ENCODE measurements around the gene CDH4. TPM values are rescaled to one million over a fixed set of nuclear protein-coding genes. Genes with fewer than 3 reads are reported as not detected.

Gene CDH4
- total and polyA plus RNA-seq, 4 donors, result 0.06 to 0.10 TPM; not detected in 2

DNA sequence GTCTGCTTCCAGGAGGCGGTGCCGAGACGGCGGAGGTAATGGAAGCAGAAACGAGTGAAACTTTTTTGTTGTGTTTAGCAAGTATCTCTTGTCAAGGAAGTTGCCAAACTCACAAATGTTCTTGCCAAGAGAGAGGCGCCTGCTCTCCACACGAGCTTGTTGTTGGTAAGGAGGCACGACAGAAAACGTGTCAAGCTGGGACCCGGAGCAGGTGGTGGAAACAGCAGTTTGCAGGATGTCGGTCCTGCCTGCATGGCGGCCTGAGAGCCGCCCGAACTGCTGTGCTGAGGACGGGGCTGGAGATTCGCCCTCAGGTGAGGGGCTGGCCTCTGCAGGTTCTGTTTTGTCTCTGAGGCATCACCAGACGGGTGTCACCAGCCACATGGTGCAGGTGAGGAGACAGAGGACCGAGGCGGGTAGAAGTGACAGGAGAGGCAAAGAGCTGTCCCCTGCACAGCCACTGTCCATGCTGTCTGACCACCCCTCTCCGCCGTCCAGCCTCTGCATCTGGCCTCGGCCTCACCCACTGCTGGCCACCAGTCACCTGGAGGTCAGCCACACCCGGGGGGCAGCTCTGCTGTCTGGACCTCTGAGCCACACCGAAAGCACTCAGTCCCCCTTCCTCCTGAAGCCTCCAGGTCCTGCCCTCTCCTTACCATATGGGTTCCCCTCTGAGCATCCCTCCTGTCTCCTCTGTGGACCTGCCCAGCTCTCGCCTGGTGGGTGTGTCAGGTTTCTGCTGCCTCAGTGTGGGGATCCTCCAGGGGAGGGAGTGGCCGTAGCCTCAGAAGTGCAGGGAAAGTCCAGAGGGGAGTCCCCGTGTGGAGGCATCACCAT, 552.1 kb downstream of the CDH4 start:
- Histone ChIP-seq H3K4me3 (ENCODE audit: low read length in 2 of 2) (no peak overlapping the region), H3K27ac (ENCODE audit: low read depth in 1 of 2, low read length in 2 of 2) (no peak overlapping the region), H3K9me3 (ENCODE audit: control insufficient read depth, low read length) (no peaks in the 10 kb centered on the region), H3K36me3 (ENCODE audit: control insufficient read depth in 1 of 2, insufficient read depth in 2 of 2, low read length in 1 of 2) (no peaks in the 10 kb centered on the region), H3K4me1 (ENCODE audit: control insufficient read depth in 1 of 2, insufficient read depth in 2 of 2, low read length in 2 of 2) (no peaks in the 10 kb centered on the region), H3K27me3 (ENCODE audit: control insufficient read depth in 1 of 2, insufficient read depth in 2 of 2, low read length in 1 of 2) (no peaks in the 10 kb centered on the region)
- intact Hi-C loops (cut with DNase I), result no loop called here
- 26 to 33% methylated on average over 27 of the region's 27 CpGs for WGBS, 2 donors
- peak in 1 of 2 donors; percentile 74 for DNase-seq
- ATAC-seq (ENCODE audit: low FRiP score), result no peak

DNA sequence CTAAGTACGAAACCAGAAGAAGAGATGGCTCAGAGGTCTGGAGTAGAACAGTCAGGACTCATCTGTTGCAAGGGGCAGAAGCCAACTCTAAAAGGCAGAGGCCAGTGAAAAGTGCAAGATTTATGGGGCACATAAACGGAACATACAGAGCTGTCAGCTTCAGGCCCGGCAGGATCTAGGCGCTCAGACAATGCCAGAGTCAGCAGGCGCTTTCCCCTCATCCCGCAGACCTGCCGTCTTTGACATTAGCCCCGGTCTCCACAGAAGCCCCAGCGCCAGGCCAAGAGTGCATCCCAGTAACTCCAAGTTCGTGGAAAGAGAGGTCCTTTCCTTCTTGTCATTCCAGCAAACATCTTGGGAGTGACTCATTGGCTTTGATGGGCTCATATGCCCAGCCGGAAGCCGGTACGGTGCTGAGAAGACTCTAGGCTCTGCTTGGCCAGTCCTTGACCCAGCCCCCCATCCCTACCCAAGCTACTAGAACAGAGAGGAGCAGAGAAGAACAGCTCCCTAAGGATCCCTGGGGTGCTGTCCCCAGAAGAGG, 552.8 kb downstream of the CDH4 start:
- H3K4me3 ChIP-seq (ENCODE audit: low read length in 2 of 2), result no peak overlapping the region
- no peaks in the 10 kb centered on the region for H3K27me3 ChIP-seq (ENCODE audit: control insufficient read depth in 1 of 2, insufficient read depth in 2 of 2, low read length in 1 of 2)
- peak in 1 of 2 donors; percentile 51 for DNase-seq
- H3K36me3 ChIP-seq (ENCODE audit: control insufficient read depth in 1 of 2, insufficient read depth in 2 of 2, low read length in 1 of 2), result no peaks in the 10 kb centered on the region
- intact Hi-C loops (cut with DNase I), result no loop called here
- no peaks in the 10 kb centered on the region for H3K4me1 ChIP-seq (ENCODE audit: control insufficient read depth in 1 of 2, insufficient read depth in 2 of 2, low read length in 2 of 2)
- no peak for ATAC-seq (ENCODE audit: low FRiP score)
- no peaks in the 10 kb centered on the region for H3K9me3 ChIP-seq (ENCODE audit: control insufficient read depth, low read length)
- WGBS, 2 donors, result 76 to 79% methylated on average over 13 of the region's 13 CpGs
- no peak overlapping the region for H3K27ac ChIP-seq (ENCODE audit: low read depth in 1 of 2, low read length in 2 of 2)

DNA sequence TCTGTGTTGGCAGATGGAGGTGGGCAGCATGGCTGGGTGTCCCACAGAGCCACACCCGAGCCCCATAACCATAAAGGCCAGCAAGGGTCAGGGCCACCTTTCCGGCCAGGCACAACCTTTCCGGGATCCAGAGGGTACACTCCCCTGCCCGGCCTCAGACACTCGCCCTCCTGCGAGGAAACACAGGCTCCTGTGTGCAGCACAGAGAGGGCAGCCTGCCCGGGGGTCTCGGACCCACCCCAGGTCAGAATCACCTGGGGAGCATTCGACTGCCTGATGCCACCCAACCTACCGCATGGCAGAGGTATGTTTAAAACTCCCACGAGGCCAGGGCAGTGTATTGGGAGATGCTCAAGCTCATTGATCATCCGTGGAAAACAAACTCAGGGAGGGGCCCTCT, 553.3 kb downstream of the CDH4 start:
- H3K27me3 ChIP-seq (ENCODE audit: control insufficient read depth in 1 of 2, insufficient read depth in 2 of 2, low read length in 1 of 2), result no peaks in the 10 kb centered on the region
- no peak for ATAC-seq (ENCODE audit: low FRiP score)
- no peaks in the 10 kb centered on the region for H3K36me3 ChIP-seq (ENCODE audit: control insufficient read depth in 1 of 2, insufficient read depth in 2 of 2, low read length in 1 of 2)
- no peaks in the 10 kb centered on the region for H3K9me3 ChIP-seq (ENCODE audit: control insufficient read depth, low read length)
- H3K27ac ChIP-seq (ENCODE audit: low read depth in 1 of 2, low read length in 2 of 2), result no peak overlapping the region
- H3K4me3 ChIP-seq (ENCODE audit: low read length in 2 of 2), result no peak overlapping the region
- WGBS, 2 donors, result 88 to 89% methylated on average over 12 of the region's 12 CpGs
- no peak for DNase-seq
- intact Hi-C loops (cut with DNase I), result no loop called here
- H3K4me1 ChIP-seq (ENCODE audit: control insufficient read depth in 1 of 2, insufficient read depth in 2 of 2, low read length in 2 of 2), result no peaks in the 10 kb centered on the region

DNA sequence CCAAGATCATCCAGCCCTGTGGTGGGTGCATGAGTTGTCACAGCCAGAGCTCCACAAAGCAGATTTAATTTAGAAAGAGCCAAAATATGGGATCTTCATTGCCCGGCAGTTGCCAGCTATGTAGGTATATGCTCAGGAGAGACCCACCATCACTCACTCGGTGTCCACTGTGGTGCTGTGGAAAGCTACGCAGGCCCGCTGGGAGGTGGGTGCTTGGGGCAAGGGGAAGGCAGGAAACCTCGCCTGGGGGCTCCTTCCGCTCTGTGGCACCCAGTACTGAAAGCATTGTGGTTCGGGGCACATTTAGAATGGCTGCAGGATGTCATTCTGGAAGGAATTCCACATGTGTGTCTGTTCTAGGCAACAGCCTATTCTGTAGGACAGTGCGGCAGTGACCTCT, 553.7 kb downstream of the CDH4 start:
- 77 to 86% methylated on average over 8 of the region's 8 CpGs for WGBS, 2 donors
- Histone ChIP-seq H3K9me3 (ENCODE audit: control insufficient read depth, low read length) (no peaks in the 10 kb centered on the region), H3K4me3 (ENCODE audit: low read length in 2 of 2) (no peak overlapping the region), H3K27ac (ENCODE audit: low read depth in 1 of 2, low read length in 2 of 2) (no peak overlapping the region), H3K27me3 (ENCODE audit: control insufficient read depth in 1 of 2, insufficient read depth in 2 of 2, low read length in 1 of 2) (no peaks in the 10 kb centered on the region), H3K4me1 (ENCODE audit: control insufficient read depth in 1 of 2, insufficient read depth in 2 of 2, low read length in 2 of 2) (no peaks in the 10 kb centered on the region), H3K36me3 (ENCODE audit: control insufficient read depth in 1 of 2, insufficient read depth in 2 of 2, low read length in 1 of 2) (no peaks in the 10 kb centered on the region)
- intact Hi-C loops (cut with DNase I), result no loop called here
- DNase-seq, result peak in 1 of 2 donors; percentile 10
- ATAC-seq (ENCODE audit: low FRiP score), result no peak

DNA sequence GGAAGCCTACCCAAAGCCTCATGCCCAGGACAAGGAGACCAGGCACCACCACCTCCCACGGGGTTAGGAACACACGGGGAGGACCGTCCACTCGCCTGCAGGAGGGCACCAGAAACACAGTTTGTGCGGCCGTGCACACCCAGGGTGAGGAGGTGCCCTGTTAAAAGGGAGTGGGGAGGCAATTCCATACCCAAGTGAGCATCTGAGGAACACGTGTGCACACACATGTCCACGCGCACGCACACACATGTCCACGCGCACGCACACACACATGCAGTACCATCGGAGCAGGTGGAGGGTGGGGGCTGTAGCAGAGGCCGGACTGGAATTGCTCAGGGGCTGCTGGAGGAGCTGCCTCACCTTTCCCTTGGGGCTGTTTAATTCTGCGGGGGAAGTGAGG, 554.3 kb downstream of the CDH4 start:
- Histone ChIP-seq H3K27ac (ENCODE audit: low read depth in 1 of 2, low read length in 2 of 2) (no peak overlapping the region), H3K27me3 (ENCODE audit: control insufficient read depth in 1 of 2, insufficient read depth in 2 of 2, low read length in 1 of 2) (no peaks in the 10 kb centered on the region), H3K9me3 (ENCODE audit: control insufficient read depth, low read length) (no peaks in the 10 kb centered on the region), H3K4me3 (ENCODE audit: low read length in 2 of 2) (no peak overlapping the region), H3K36me3 (ENCODE audit: control insufficient read depth in 1 of 2, insufficient read depth in 2 of 2, low read length in 1 of 2) (no peaks in the 10 kb centered on the region), H3K4me1 (ENCODE audit: control insufficient read depth in 1 of 2, insufficient read depth in 2 of 2, low read length in 2 of 2) (no peaks in the 10 kb centered on the region)
- WGBS, 2 donors, result 81 to 84% methylated on average over 16 of the region's 16 CpGs
- no peak for DNase-seq
- no peak for ATAC-seq (ENCODE audit: low FRiP score)
- intact Hi-C loops (cut with DNase I), result no loop called here

DNA sequence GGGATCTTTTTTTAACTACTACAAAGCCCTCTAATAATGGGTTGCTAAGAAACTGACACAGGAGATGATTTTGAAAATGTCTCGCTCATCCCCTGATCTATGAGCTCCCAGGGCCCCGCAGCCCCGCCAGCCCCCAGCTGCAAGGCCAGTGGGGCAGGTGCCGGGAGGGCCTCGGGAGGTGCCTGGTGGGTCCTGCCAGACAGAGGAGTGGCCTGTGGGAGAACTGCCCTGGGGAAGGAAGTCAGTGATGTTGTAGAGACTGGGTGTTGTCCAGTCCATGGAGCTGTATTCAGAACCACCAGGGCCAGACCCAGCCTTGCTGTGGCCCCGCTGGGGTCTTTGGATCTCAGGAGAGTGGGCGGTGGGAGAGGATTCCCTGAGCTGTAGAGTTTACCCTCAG, 554.9 kb downstream of the CDH4 start:
- ATAC-seq (ENCODE audit: low FRiP score) (no peak), DNase-seq (peak in 1 of 2 donors; percentile 36)
- no peak overlapping the region for H3K27ac ChIP-seq (ENCODE audit: low read depth in 1 of 2, low read length in 2 of 2)
- no peaks in the 10 kb centered on the region for H3K4me1 ChIP-seq (ENCODE audit: control insufficient read depth in 1 of 2, insufficient read depth in 2 of 2, low read length in 2 of 2)
- no peaks in the 10 kb centered on the region for H3K27me3 ChIP-seq (ENCODE audit: control insufficient read depth in 1 of 2, insufficient read depth in 2 of 2, low read length in 1 of 2)
- intact Hi-C loops (cut with DNase I), result no loop called here
- 78 to 83% methylated on average over 7 of the region's 7 CpGs for WGBS, 2 donors
- no peaks in the 10 kb centered on the region for H3K9me3 ChIP-seq (ENCODE audit: control insufficient read depth, low read length)
- no peaks in the 10 kb centered on the region for H3K36me3 ChIP-seq (ENCODE audit: control insufficient read depth in 1 of 2, insufficient read depth in 2 of 2, low read length in 1 of 2)
- H3K4me3 ChIP-seq (ENCODE audit: low read length in 2 of 2), result no peak overlapping the region

DNA sequence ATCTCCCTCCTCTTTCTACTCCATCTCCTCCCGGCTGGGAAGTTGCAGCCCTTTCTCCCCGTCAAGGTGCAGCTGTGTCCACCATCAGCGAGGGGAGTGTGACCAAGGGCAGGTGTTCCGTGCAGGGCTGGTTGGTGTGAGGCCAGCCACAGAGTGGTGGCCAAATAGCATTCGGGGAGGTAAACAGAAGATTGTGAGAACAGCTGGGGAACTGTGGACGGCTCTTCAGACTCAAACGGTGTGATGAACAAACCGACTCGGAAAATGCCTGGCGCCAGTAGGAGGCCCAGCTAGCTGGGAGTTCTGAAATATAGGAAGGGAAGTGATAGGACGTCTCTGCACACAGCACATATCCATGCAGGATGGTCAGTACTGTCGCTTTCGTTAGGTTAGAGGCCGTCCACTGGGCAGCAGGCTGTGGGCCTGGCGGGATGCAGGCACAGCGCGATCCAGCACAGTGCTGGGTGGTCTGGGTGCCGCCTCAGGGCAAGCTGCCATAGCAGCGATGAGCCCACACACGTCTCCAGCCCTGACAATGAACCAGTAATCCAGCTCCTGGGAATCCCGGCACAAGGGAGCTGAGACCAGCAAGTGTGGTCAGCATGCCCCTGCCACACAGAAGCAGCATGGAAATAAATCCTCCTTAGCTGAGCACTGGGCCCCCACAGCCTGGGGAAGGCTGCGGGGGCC, 555.6 kb downstream of the CDH4 start:
- Histone ChIP-seq H3K9me3 (ENCODE audit: control insufficient read depth, low read length) (no peaks in the 10 kb centered on the region), H3K4me3 (ENCODE audit: low read length in 2 of 2) (no peak overlapping the region), H3K4me1 (ENCODE audit: control insufficient read depth in 1 of 2, insufficient read depth in 2 of 2, low read length in 2 of 2) (no peaks in the 10 kb centered on the region), H3K36me3 (ENCODE audit: control insufficient read depth in 1 of 2, insufficient read depth in 2 of 2, low read length in 1 of 2) (no peaks in the 10 kb centered on the region), H3K27me3 (ENCODE audit: control insufficient read depth in 1 of 2, insufficient read depth in 2 of 2, low read length in 1 of 2) (no peaks in the 10 kb centered on the region), H3K27ac (ENCODE audit: low read depth in 1 of 2, low read length in 2 of 2) (no peak overlapping the region)
- DNase-seq (peak; percentile 6 to 49), ATAC-seq (ENCODE audit: low FRiP score) (no peak)
- intact Hi-C loops (cut with DNase I), result no loop called here
- WGBS, 2 donors, result 78% methylated on average over 22 of the region's 22 CpGs

DNA sequence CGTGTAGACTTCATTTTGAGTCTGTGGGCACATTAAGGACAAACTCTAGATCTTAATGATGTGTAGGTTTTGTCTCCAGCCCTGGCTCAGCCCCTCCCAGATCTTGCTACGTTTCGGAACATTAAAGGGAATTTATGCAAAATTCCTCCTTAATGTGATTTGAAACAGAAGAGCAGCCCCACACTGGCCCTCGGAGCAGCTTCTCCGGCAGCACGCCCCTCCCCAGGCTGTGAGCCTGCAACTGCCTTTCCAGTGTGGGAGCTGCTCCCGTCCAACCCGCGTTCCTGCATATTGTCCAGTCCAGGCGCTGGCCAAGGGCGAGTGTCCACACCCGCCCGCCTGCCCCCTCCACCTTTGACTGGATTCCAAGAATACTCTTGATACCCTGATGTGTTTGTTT, 556.4 kb downstream of the CDH4 start:
- no peaks in the 10 kb centered on the region for H3K36me3 ChIP-seq (ENCODE audit: control insufficient read depth in 1 of 2, insufficient read depth in 2 of 2, low read length in 1 of 2)
- H3K27ac ChIP-seq (ENCODE audit: low read depth in 1 of 2, low read length in 2 of 2), result no peak overlapping the region
- DNase-seq, result peak; percentile 32 to 68
- no peaks in the 10 kb centered on the region for H3K9me3 ChIP-seq (ENCODE audit: control insufficient read depth, low read length)
- H3K4me1 ChIP-seq (ENCODE audit: control insufficient read depth in 1 of 2, insufficient read depth in 2 of 2, low read length in 2 of 2), result no peaks in the 10 kb centered on the region
- 29 to 34% methylated on average over 13 of the region's 13 CpGs for WGBS, 2 donors
- no peaks in the 10 kb centered on the region for H3K27me3 ChIP-seq (ENCODE audit: control insufficient read depth in 1 of 2, insufficient read depth in 2 of 2, low read length in 1 of 2)
- intact Hi-C loops (cut with DNase I), result no loop called here
- H3K4me3 ChIP-seq (ENCODE audit: low read length in 2 of 2), result no peak overlapping the region
- no peak for ATAC-seq (ENCODE audit: low FRiP score)
